Measurements from ENCODE around the gene HIF1AN. TPM values are rescaled to one million over a fixed set of nuclear protein-coding genes. Genes with fewer than 3 reads are reported as not detected.

Gene HIF1AN
- 19.8 TPM for polyA plus RNA-seq (2012; ENCODE audit: missing spikeins)

DNA sequence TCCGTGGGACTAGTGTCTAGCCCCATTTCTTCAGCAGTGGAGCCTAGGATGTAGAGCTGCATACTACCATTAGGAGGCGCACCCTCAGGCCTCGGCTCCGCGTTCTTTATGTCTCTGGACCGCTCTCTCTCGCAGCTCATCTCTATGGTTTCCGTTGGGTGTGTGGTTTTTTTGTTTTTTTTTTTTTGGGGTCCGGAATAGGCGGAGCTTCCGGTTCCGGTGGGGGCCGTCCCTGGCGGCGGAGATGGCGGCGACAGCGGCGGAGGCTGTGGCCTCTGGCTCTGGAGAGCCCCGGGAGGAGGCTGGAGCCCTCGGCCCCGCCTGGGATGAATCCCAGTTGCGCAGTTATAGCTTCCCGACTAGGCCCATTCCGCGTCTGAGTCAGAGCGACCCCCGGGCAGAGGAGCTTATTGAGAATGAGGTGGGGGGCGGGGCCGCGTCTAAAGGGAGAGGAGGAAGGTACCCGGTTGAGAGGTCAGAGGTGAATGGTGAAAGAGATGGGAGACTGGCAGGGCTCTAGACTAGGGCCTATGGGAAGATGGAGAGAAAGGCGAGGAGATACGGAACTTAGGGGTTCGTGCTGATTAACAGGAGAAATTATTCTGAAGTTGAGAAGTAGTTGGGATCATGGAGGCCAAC, at the start of gene HIF1AN:
Gene HIF1AN (plus strand): TSS at position 229 of the 639 bp plus-strand sequence. CDS start 16 bp downstream, at position 245.
- TF ChIP-seq POLR2A (IDR thresholded peaks at IDR 0.05; ENCODE audit: low read depth, low read length) (peak; percentile 95), TAF1 (IDR thresholded peaks at IDR 0.05; ENCODE audit: borderline replicate concordance, low read depth, low read length) (peak; percentile 84), POLR2AphosphoS5 (IDR thresholded peaks at IDR 0.05; ENCODE audit: low read depth, low read length) (peak; percentile 86)
- DNase-seq (ENCODE audit: insufficient read length) (peak; percentile 88), FAIRE-seq (peak; percentile 91)

DNA sequence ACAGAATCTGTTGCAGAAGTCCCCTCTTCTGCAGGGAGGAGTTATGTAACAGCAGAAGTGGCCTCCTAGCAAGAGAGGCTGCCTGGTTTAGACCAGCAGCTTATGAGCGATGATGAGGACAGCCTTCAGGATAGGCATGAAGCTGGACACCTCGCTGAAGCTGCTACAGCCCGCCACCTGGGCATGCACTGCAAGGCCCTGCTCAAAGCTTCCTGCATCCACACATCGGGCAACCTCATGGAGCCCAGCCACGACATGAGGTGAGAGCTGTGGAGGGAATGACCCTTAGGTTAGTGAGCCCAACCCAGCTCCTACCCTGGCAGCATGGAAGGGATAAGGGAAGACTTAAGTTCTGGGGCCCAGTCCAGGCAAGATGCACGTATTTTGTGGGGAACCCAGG, 48.2 kb upstream of the HIF1AN start:
- DNase-seq (ENCODE audit: insufficient read length) (no peak), FAIRE-seq (no peak)

DNA sequence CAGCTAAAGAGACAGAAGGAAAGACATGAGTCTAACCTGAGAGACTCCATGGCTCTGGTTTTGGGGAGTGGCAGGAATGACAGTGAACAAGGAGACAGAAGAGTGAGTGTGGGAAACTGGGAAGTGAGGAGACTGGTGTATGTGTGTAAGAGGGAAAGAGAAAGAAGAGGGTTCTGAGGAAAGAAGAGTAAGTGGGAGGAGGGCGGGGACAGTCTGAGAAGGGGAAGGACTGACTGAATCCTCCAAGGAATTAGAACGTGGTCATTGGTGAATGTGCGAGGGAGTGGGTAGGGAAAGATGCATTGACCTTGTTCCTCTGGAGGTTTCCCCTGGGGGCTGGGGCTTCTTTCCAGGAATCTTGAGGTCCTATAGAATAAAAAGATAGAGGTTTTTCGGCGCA, 46.3 kb upstream of the HIF1AN start:
- DNase-seq (ENCODE audit: insufficient read length) (no peak), FAIRE-seq (no peak)
- TF ChIP-seq POLR2A (IDR thresholded peaks at IDR 0.05; ENCODE audit: low read depth, low read length) (no peak), TAF1 (IDR thresholded peaks at IDR 0.05; ENCODE audit: borderline replicate concordance, low read depth, low read length) (no peak), POLR2AphosphoS5 (IDR thresholded peaks at IDR 0.05; ENCODE audit: low read depth, low read length) (no peak)

More for the DNA sequence above, 48.2 kb upstream of the HIF1AN start:
- TF ChIP-seq TAF1 (IDR thresholded peaks at IDR 0.05; ENCODE audit: borderline replicate concordance, low read depth, low read length) (no peak), POLR2AphosphoS5 (IDR thresholded peaks at IDR 0.05; ENCODE audit: low read depth, low read length) (no peak), POLR2A (IDR thresholded peaks at IDR 0.05; ENCODE audit: low read depth, low read length) (no peak)

DNA sequence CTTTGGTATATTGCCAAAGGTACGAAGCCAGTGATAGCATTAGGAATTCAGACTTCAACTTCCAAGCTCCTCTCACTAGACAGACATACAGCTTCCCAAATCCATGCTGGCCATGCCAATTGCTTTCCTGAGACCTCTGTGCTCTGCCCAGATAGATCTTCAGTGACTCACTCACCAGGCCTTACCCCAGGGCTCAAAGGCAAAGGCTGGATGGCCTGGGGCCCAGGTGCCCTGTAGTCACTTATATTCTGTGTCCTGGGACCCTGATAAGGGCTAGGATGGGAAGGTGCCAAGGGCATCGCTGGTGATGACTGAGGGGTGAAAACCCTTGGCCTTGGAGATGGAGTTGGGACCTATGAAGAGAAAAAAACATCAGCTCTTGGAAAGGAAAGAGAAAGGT, 45.2 kb upstream of the HIF1AN start:
- FAIRE-seq: no peak
- DNase-seq (ENCODE audit: insufficient read length): no peak
- TF ChIP-seq POLR2A (IDR thresholded peaks at IDR 0.05; ENCODE audit: low read depth, low read length): no peak
- TF ChIP-seq TAF1 (IDR thresholded peaks at IDR 0.05; ENCODE audit: borderline replicate concordance, low read depth, low read length): no peak
- no peak for TF ChIP-seq POLR2AphosphoS5 (IDR thresholded peaks at IDR 0.05; ENCODE audit: low read depth, low read length)

DNA sequence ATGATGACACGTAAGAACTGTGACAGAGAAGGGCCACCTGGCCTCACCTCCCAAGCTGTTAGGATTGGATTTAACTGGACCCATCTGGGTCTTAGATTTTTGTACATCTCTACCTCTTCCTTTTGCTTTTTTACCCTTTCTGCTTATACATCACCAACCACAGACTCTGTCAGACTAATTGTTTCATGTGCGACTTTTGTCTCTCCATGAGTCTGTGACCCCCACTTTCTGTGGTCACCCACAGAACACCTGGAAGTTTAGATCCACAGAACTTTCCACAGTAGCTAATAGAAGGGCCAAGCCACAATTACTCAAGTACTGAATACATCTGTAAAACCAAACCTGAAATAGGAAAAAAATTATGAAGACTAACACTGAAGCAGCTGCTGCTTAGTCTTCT, 39.2 kb upstream of the HIF1AN start:
- TF ChIP-seq TAF1 (IDR thresholded peaks at IDR 0.05; ENCODE audit: borderline replicate concordance, low read depth, low read length) (no peak), POLR2A (IDR thresholded peaks at IDR 0.05; ENCODE audit: low read depth, low read length) (no peak), POLR2AphosphoS5 (IDR thresholded peaks at IDR 0.05; ENCODE audit: low read depth, low read length) (no peak)
- DNase-seq (ENCODE audit: insufficient read length): no peak
- FAIRE-seq: no peak

DNA sequence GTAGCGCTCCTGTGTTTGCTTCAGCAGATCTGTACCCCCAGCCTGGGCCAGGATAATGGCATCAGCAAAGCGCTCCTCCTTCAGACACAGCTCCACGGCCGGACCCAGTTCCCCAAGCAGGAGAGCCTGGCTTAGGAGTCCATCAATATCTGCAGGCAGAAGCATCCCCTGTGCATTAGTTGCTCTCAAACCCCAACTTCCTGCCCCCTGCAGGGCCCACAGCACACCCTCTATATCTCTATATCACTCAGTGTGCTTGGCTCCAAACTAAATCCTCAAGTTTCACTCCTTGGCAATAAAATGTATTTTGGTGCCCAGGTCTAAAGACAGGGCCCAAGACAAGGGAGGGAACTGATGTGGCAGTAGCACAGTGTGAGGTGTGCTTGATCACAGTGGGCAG, 37.7 kb upstream of the HIF1AN start:
- TF ChIP-seq POLR2A (IDR thresholded peaks at IDR 0.05; ENCODE audit: low read depth, low read length) (no peak), POLR2AphosphoS5 (IDR thresholded peaks at IDR 0.05; ENCODE audit: low read depth, low read length) (no peak), TAF1 (IDR thresholded peaks at IDR 0.05; ENCODE audit: borderline replicate concordance, low read depth, low read length) (no peak)
- DNase-seq (ENCODE audit: insufficient read length) (no peak), FAIRE-seq (no peak)

DNA sequence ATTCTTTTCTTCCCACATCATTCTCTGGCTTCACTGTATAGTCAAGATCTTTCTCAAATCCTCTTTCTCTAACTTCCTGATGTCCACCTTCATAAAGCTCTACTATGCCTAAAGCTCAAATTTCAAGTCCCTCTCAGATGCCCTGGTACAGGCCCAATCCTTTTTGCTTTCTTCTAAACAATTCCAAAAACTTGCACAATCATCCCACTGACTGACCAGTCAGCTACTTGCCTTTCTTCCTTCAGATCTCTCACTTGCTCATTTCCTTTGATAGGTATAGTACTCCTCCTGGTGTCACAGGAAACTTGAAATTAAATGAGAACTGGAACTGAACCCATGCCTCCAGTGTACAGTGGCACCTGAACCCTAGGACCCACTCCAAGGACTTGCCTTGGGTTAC, 34.3 kb upstream of the HIF1AN start:
- FAIRE-seq (no peak), DNase-seq (ENCODE audit: insufficient read length) (no peak)
- no peak for TF ChIP-seq POLR2A (IDR thresholded peaks at IDR 0.05; ENCODE audit: low read depth, low read length)
- no peak for TF ChIP-seq POLR2AphosphoS5 (IDR thresholded peaks at IDR 0.05; ENCODE audit: low read depth, low read length)
- no peak for TF ChIP-seq TAF1 (IDR thresholded peaks at IDR 0.05; ENCODE audit: borderline replicate concordance, low read depth, low read length)

DNA sequence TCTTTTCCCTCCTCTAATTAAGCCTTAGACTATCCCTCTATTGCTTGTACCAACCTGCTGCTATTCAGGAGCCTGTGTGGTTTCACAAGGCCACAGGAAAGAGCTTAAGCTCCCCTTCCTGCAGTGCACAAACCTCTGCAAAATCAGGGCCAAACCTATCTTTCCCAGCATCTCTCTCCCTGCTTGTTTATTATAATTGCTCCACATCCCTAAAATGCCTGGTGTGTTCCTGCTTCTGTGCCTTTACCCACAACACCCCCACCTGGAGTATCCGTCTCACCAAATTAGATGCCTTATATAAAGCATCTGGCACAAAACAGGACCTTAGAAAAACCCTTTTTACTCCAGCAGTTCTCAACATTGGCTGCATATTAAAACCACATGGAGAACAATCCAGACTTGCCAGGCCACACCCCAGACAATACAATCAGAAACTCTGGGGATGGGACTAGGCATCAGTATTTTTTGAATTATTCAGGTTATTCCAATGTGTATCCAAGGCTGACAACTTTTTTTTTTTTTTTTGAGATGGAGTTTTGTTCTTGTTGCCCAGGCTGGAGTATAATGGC, 32.7 kb upstream of the HIF1AN start:
- FAIRE-seq (no peak), DNase-seq (ENCODE audit: insufficient read length) (no peak)
- TF ChIP-seq TAF1 (IDR thresholded peaks at IDR 0.05; ENCODE audit: borderline replicate concordance, low read depth, low read length) (no peak), POLR2AphosphoS5 (IDR thresholded peaks at IDR 0.05; ENCODE audit: low read depth, low read length) (no peak), POLR2A (IDR thresholded peaks at IDR 0.05; ENCODE audit: low read depth, low read length) (no peak)

DNA sequence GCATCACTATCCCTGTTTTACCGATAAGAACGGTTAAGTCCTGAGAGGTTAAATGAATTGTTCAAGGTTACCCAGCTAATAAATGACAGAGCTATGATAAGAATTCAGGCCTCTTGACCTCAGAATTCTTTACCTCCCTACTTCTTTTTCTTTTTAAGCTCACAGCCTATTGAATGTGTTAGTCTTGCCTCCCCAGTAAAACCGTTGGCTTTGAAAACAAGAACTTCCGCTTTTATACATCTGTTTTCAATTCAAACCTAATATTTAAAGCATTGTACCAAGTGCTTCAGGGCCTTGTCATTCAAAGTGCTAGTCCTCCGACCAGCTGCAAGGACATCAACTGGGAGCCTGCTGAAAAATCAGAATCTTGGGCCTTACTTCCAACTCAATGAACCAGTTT, 31.6 kb upstream of the HIF1AN start:
- FAIRE-seq (no peak), DNase-seq (ENCODE audit: insufficient read length) (no peak)
- TF ChIP-seq POLR2AphosphoS5 (IDR thresholded peaks at IDR 0.05; ENCODE audit: low read depth, low read length): no peak
- no peak for TF ChIP-seq TAF1 (IDR thresholded peaks at IDR 0.05; ENCODE audit: borderline replicate concordance, low read depth, low read length)
- no peak for TF ChIP-seq POLR2A (IDR thresholded peaks at IDR 0.05; ENCODE audit: low read depth, low read length)

DNA sequence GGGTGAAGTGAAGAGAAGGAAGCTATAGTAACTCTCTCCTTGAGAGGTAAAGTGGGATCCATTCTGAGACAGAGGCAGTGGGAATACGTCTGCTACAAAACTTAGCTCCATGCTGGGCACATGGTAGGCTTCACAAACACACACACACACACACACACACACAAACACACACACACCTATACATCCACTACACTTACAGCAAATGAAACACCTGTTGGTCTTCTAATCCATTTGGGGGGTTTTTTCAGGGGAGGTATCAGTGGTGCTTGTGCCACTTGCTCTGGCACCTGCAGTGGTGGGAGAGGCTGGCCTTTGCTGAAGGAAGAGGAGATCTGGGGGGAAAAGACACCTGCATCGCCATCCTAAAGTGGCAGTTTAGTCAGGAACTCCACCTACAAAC, 30.6 kb upstream of the HIF1AN start:
- no peak for FAIRE-seq
- DNase-seq (ENCODE audit: insufficient read length): no peak
- TF ChIP-seq POLR2AphosphoS5 (IDR thresholded peaks at IDR 0.05; ENCODE audit: low read depth, low read length) (no peak), TAF1 (IDR thresholded peaks at IDR 0.05; ENCODE audit: borderline replicate concordance, low read depth, low read length) (no peak), POLR2A (IDR thresholded peaks at IDR 0.05; ENCODE audit: low read depth, low read length) (no peak)

DNA sequence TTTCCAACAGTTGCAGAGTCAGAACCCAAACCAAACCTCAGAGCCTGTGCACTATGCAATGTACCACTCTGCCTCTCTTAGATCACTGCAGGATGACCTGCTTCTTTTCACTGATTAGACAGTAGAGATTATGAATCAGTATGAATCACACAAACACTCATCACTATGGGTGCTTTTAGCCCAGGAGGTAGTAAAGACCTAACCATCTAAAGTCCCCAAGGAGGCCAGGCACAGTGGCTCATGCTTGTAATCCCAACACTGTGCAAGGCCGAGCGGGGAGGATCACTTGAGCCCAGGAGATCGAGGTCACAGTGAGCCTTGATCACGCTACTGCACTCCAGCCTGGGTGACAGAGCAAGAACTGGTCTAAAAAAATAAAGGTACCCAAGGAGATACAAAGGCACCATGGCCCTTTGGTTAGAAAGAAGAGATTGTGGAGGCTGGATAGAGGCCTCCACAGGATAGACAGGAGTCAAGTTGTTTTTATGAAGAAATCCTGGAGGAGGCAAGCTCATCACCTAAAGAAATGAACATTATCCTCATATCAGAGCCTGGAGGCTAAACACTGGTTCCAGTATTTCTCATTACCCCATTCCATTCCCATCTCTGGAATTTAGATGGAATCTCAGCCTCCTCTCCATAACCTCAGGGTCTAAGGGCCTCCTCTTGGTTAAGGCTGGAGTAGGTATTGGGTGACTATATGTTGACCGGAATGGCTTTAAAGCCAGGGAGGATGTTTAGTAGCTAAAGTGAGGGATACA, 29.0 kb upstream of the HIF1AN start:
- DNase-seq (ENCODE audit: insufficient read length) (no peak), FAIRE-seq (no peak)
- TF ChIP-seq TAF1 (IDR thresholded peaks at IDR 0.05; ENCODE audit: borderline replicate concordance, low read depth, low read length): no peak
- no peak for TF ChIP-seq POLR2A (IDR thresholded peaks at IDR 0.05; ENCODE audit: low read depth, low read length)
- no peak for TF ChIP-seq POLR2AphosphoS5 (IDR thresholded peaks at IDR 0.05; ENCODE audit: low read depth, low read length)
